GM18499 (cell line): ENCODE results near the gene FRMPD3.
"Not testable (repeated sequence)": the region's sequence is repeated elsewhere in the genome, so short reads cannot be mapped to it uniquely, and the experiment has no call there.

Experiments
- ATAC-seq: cut with Tn5 transposase; IDR thresholded peaks from one replicate; pipeline ENCODE4 v1.9.1; 2021; ENCODE audit warnings: moderate number of reproducible peaks; ENCODE audit not compliant: insufficient read depth, unreplicated experiment

FRMPD3 gene

DNA sequence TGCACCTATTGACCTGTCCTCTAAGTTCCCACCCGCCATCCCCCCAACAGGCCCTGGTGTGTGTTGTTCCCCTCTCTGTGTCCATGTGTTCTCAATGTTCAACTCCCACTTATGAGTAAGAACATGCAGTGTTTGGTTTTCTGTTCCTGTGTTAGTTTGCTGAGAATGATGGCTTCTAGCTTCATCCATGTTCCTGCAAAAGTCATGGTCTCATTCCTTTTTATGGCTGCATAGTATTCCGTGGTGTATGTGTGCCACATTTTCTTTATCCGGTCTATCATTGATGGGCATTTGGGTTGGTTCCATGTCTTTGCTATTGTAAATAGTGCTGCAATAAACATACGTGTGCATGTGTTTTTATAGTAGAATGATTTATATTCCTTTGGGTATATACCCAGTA lies 22.0 kb downstream of the FRMPD3 start:
- not testable (repeated sequence) for ATAC-seq

- ATAC-seq, result no peak
Measured at GRCh38 chrX:107477406-107477805, 28.0 kb downstream of the FRMPD3 start.

DNA sequence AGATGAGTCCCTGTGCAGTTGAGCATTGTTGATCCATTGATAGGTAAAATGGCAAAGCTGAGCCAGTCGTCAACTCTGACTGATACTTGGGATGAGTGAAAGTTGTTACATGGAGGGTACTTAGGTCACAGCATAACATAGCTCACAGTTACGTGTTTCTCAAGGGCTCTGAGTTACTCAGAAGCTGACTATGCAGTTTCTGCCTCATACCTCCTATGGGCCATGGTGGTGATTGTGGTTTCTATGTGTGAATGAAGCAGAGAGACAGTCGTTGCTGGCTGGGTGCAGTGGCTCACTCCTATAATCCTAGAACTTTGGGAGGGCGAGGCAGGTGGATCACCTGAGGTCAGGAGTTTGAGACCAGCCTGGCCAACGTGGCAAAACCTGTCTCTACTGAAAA lies 30.8 kb downstream of the FRMPD3 start:
- no peak for ATAC-seq

GRCh38 chrX:107482046-107482445 lies 32.6 kb downstream of the FRMPD3 start:
- ATAC-seq, result no peak

DNA sequence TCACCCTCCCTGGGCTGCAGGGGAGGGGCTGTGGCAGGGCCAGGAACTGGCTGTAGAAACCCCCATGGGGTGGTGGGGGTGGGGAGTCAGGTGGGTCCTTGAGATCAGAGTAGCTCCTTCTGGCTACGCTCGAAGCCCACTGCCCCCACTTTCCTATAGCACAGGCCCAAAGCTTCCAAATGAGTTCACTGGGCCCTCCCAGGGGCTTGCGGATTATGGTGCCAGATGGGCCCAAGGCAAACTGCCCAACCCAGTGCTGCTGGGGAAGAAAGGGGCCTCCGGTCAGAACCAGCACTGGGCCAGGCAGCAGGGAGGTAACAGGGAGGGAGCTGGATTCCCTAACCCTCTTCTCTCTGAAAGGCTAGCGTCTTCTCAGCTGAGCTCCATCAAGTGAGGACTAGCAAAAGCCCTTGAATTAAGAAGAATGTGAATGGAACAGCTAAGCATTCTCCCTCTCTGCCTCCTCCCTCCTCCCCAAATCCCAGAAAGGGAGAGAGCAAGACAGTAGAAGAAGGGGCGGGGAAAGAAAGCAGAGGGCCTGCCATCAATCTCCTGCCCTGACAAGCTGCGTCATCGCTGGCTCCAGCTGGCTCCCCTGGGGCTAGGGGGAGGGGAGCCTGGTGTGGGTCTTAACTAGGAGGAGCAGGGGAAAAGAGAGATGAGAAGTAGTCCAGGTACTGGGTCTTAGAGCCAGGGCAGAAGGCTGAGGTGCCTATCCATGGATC lies 34.7 kb downstream of the FRMPD3 start:
- ATAC-seq, result no peak

DNA sequence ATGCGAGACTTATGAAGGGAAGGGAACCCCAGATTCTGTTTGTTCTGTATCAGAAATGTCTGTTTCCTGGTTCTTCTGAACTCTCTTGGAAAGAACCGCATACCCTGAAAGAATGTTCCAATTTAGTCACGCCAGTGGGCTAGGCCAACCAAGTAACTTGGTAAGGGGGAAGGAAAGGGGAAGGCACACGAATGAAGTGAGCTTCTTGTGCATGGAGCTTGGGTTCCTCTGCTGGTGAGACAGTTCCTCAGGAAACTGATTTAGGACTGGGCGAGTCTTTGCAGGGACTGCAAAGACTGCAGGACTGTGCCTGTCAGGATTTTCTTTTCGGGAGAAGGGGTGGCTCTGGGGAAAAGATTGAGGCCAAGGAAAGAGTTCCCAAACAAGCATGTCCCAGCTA lies 35.6 kb downstream of the FRMPD3 start:
- no peak for ATAC-seq

DNA sequence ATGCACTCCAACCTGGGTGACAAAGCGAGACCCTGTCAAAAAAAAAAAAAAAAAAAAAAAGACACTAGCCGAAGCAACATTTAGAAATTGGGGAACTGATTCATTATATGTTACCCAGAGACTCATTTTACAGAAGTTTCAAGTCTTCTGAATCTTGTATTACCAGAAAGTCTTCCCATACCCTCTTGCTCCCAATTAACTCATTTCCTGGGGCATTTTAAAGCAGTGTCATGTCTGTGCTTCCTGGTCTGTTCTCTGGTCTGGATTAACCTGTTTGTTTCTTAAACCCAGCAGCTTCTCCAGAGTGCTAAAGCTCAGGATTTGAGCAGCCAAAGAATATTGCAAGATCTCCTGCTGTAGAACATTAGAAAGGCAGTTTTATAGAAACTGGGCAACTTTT lies 43.7 kb downstream of the FRMPD3 start:
- no peak for ATAC-seq

- no peak for ATAC-seq
Measured at GRCh38 chrX:107496786-107497185, 47.3 kb downstream of the FRMPD3 start.
